ENCODE results near the gene RNF41.
"Not testable (repeated sequence)": the region's sequence is repeated elsewhere in the genome, so short reads cannot be mapped to it uniquely, and the experiment has no call there.

The RNF41 gene

GRCh38 chr12:56221757-56222530 is at the start of gene RNF41:
Gene RNF41, minus strand, starts transcription at chr12:56221922. Its CDS starts 7,875 bp downstream, at chr12:56214047.
- peak; percentile 96 for DNase-seq (ENCODE audit: low spot score)
- TF ChIP-seq, protein P1, sequence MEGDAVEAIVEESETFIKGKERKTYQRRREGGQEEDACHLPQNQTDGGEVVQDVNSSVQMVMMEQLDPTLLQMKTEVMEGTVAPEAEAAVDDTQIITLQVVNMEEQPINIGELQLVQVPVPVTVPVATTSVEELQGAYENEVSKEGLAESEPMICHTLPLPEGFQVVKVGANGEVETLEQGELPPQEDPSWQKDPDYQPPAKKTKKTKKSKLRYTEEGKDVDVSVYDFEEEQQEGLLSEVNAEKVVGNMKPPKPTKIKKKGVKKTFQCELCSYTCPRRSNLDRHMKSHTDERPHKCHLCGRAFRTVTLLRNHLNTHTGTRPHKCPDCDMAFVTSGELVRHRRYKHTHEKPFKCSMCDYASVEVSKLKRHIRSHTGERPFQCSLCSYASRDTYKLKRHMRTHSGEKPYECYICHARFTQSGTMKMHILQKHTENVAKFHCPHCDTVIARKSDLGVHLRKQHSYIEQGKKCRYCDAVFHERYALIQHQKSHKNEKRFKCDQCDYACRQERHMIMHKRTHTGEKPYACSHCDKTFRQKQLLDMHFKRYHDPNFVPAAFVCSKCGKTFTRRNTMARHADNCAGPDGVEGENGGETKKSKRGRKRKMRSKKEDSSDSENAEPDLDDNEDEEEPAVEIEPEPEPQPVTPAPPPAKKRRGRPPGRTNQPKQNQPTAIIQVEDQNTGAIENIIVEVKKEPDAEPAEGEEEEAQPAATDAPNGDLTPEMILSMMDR (IDR thresholded peaks at IDR 0.05; ENCODE audit: extremely low read depth, missing control alignments), result no peak

DNA sequence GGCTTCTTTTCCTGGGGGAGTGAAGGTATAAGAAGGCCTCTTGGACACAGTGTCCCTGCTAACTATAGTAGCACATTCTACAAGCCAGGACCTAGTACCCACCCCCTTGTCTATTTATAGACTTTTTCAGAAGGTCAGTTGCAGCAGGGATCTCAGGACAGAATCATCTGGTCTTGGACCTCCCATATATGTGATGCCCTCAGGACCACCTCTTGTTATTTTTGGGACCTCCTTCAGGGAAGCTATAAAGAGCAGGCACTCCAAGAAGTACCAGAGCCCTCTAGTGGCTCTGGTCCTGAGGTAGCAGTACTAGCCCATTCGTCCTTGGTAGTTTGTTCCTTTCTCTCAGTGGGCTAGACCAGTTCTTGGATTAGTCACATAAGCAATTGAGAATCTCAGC is 49.3 kb upstream of the RNF41 start:
- no peak for DNase-seq (ENCODE audit: low spot score)
- TF ChIP-seq, protein P1 (IDR thresholded peaks at IDR 0.05; ENCODE audit: extremely low read depth, missing control alignments), result peak; percentile 25

GRCh38 chr12:56267443-56268071 is 45.8 kb upstream of the RNF41 start:
- TF ChIP-seq, protein P1 (IDR thresholded peaks at IDR 0.05; ENCODE audit: extremely low read depth, missing control alignments), result no peak
- DNase-seq (ENCODE audit: low spot score), result no peak

DNA sequence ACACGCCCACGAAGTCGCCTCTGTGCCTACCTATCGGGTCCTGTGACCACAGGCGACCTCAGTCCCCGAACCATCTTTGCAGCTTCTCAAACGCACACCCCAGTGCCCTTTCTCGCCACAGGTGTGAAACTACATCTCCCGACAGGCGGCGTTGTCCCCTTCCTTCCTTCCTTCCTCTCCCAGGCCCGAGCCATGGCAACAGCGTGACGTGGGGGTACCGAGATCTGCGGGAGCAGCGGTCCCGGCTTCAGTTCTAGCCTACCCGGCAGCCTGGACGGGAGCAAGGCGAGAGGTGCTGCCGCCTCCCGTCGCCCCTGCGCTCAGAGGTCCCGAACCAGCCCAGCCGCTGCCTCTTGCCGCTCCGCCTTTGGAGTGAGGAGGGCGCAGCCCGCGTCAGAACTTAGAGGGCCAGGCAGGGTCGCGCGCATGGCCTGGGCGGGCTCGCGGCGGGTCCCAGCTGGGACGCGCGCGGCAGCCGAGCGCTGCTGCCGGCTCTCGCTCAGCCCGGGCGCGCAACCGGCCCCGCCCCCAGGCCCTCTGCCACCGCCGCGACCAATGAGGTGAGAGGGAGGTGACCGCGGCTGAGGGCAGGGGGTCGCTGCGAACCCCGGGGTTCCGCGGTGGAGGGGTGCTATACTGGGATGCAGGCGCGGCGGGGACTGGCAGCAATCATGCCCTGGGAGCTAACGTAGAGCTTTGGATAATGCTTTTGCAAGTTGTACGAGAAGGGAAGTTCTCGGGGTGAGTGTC is 45.1 kb upstream of the RNF41 start, which contains the start of gene COQ10A:
COQ10A (plus strand) TSS at position 250 of the 750 bp plus-strand sequence; CDS start at position 427, 177 bp downstream.
- TF ChIP-seq, protein P1 (IDR thresholded peaks at IDR 0.05; ENCODE audit: extremely low read depth, missing control alignments), result no peak
- peak; percentile 94 for DNase-seq (ENCODE audit: low spot score)

GRCh38 chr12:56266068-56266692 is 44.5 kb upstream of the RNF41 start:
- not testable (repeated sequence) for DNase-seq (ENCODE audit: low spot score)

GRCh38 chr12:56262955-56263354 is 41.2 kb upstream of the RNF41 start:
- not testable (repeated sequence) for DNase-seq (ENCODE audit: low spot score)

GRCh38 chr12:56261503-56262232 is 39.9 kb upstream of the RNF41 start:
- no peak for DNase-seq (ENCODE audit: low spot score)
- TF ChIP-seq, protein P1 (IDR thresholded peaks at IDR 0.05; ENCODE audit: extremely low read depth, missing control alignments), result no peak
